Activated CD8-positive, alpha-beta T cell treated with anti-CD3 and anti-CD28 coated beads, Interleukin-2, amount 10 ng/mL, durations not matched to agents 7 days and 5 days (primary cell): ENCODE data around the gene INPP4A. TPM values are rescaled to one million over a fixed set of nuclear protein-coding genes. Genes with fewer than 3 reads are reported as not detected.

Experiments used
- ATAC-seq: fragments of 150-1000 bp; cut with Tn5 transposase; one replicate; pipeline ENCODE4 v1.10.0; 2021; ENCODE audit warnings: moderate library complexity
- CTCF ChIA-PET: fragments of 350-600 bp; sonication (Branson Sonifier 250); formaldehyde crosslinking; loops from one replicate; lab custom pipeline; 2021; ENCODE audit warnings: antibody characterized with exemption; lab: Charles Lee
- POLR2A ChIA-PET: fragments of 350-600 bp; sonication (Branson Sonifier 250); formaldehyde crosslinking; loops from one replicate; lab custom pipeline; 2021; ENCODE audit warnings: antibody characterized with exemption; lab: Charles Lee
- DNase-seq: peaks from one replicate; pipeline ENCODE4 v3.0.0-alpha.2; 2020
- H3K27ac Mint-ChIP-seq: one replicate; pipeline ENCODE4 v1.8.0; 2021; ENCODE audit warnings: mild to moderate bottlenecking, mixed read lengths
- H3K27me3 Mint-ChIP-seq: one replicate; pipeline ENCODE4 v1.8.0; 2021; ENCODE audit warnings: low read depth, mixed read lengths
- H3K36me3 Mint-ChIP-seq: one replicate; pipeline ENCODE4 v1.8.0; 2021; ENCODE audit warnings: low read depth, mixed read lengths
- H3K4me1 Mint-ChIP-seq: one replicate; pipeline ENCODE4 v1.8.0; 2021; ENCODE audit warnings: low read depth, mixed read lengths
- H3K4me3 Mint-ChIP-seq: one replicate; pipeline ENCODE4 v1.8.0; 2021; ENCODE audit warnings: mild to moderate bottlenecking, mixed read lengths
- H3K9me3 Mint-ChIP-seq: one replicate; pipeline ENCODE4 v1.8.0; 2022; ENCODE audit warnings: mixed read lengths; ENCODE audit not compliant: insufficient read depth
- total RNA-seq, 2 experiments: library from RNA; stranded (reverse); gene quantifications; one replicate each; pipeline ENCODE4 v1.2.3, GENCODE V29; 2021

Gene INPP4A
- total RNA-seq, 2 experiments from 2014 or later = 152 to 157 TPM

- CTCF ChIA-PET = no interaction called here
- ATAC-seq = no peak
- POLR2A ChIA-PET = no interaction called here
- no peak for DNase-seq
- H3K27ac Mint-ChIP-seq = no peak overlapping the region
- H3K36me3 Mint-ChIP-seq = peaks cover 81% of the 10 kb centered on the region
- no peak overlapping the region for H3K4me3 Mint-ChIP-seq
- H3K27me3 Mint-ChIP-seq = no peaks in the 10 kb centered on the region
- H3K4me1 Mint-ChIP-seq = peaks cover 63% of the 10 kb centered on the region
- H3K9me3 Mint-ChIP-seq = no peaks in the 10 kb centered on the region
These were observed 101.5 kb downstream of the INPP4A start for GRCh38 chr2:98546186-98546585.

DNA sequence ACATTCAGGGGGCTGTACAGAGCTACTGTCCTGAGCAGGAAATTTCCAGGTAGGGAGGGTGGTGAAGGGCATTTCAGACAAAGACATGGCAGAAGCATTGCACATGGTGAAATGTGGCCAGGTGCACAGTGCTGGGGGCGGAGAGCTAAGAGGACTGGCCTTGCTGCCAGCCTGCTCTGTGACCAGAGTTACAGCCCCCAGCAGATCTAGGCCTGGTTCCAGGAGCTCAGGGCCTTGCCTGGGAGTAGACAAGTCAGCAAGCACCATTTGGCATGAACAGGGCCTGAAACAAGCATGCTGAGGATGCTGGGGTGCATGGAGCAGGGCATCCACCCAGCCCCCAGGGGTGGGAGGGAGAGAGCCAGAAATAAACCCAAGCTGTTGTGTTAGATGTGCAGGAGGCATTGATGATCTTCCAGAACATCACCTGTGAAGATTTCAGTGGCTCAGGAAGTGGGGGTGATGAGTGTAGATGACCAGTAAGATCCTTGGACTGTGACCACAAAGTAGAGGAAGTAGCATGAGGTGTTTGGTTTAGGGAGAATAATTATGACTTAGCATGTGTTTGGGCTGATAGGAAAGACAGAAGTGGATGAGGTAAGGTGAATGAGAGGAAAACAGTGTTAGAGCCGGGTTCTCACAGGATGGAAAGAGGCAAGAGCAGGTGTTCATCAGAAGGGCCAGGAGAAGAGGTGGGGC is 102.6 kb downstream of the INPP4A start:
- Mint-ChIP-seq H3K4me1 (peaks cover 70% of the 10 kb centered on the region), H3K4me3 (no peak overlapping the region), H3K27me3 (no peaks in the 10 kb centered on the region), H3K27ac (peak overlapping the region; percentile 40), H3K36me3 (peaks cover 85% of the 10 kb centered on the region), H3K9me3 (no peaks in the 10 kb centered on the region)
- DNase-seq (no peak), ATAC-seq (peak; percentile 13)
- ChIA-PET CTCF (no interaction called here), POLR2A (no interaction called here)

DNA sequence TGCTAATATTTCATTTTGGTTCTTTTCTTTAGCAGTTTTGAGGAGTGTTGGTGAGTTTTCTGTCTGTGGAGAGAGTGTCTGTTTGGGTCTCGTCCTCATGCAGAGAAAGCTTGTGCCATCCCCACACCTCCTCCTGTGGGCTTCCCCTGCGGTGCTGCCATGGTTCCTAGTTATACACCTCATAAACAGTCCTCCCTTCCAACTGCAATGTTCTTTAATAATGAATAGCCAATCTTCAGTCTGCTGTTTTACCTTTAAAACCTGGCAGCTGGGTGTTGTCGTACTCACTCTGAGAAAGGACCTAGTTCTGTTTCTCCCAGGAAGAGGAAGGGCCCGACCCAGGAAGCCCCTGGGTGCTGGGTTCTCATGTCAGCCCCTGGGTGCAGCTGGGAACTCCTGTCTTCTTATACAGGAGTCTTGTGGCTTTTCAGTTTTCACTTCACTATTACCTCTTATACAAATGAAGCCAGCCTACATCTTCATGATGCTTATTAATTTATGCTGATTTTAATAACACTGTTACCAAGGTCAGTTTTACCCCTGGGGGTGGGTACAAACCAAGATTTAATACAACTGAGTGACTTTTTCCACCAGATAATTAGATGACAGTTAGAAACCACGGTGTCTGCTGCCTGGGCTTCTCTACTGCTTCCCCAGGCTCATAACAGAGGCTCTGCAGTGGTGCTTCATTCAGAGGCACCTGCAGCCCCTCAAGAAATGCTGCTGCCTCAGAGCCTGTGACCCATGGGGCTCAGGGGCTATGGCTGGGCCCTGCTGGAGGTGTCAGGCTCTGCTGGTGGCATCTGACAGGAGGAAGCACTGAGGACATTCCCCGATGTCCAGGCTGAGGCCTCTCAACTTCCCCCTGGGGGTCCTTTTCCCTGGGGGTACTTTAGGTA is 104.5 kb downstream of the INPP4A start:
- Mint-ChIP-seq H3K4me3 (no peak overlapping the region), H3K27me3 (no peaks in the 10 kb centered on the region), H3K27ac (peak overlapping the region; percentile 8), H3K4me1 (peaks cover 88% of the 10 kb centered on the region), H3K36me3 (peaks cover 89% of the 10 kb centered on the region), H3K9me3 (no peaks in the 10 kb centered on the region)
- no peak for DNase-seq
- ChIA-PET CTCF (interaction anchor here (0.6 to 1.4 kb wide), 2 partner anchors 19 to 274 kb away, joined by 3 to 4 read pairs; no protein-coding TSS in a partner anchor), POLR2A (interaction anchor here (0.6 to 1.1 kb wide), 2 partner anchors 9 to 141 kb away, joined by 4 read pairs; no protein-coding TSS in a partner anchor)
- ATAC-seq = no peak

GRCh38 chr2:98550165-98550564 is 105.5 kb downstream of the INPP4A start:
- Mint-ChIP-seq H3K9me3 (no peaks in the 10 kb centered on the region), H3K4me3 (no peak overlapping the region), H3K4me1 (peaks cover 96% of the 10 kb centered on the region), H3K36me3 (peaks cover 88% of the 10 kb centered on the region), H3K27ac (peak overlapping the region; percentile 79), H3K27me3 (no peaks in the 10 kb centered on the region)
- CTCF ChIA-PET = no interaction called here
- ATAC-seq (no peak), DNase-seq (no peak)
- POLR2A ChIA-PET = no interaction called here

GRCh38 chr2:98551316-98551715 is 106.7 kb downstream of the INPP4A start:
- peaks cover 98% of the 10 kb centered on the region for H3K4me1 Mint-ChIP-seq
- H3K4me3 Mint-ChIP-seq = peak overlapping the region; percentile 23
- POLR2A ChIA-PET = interaction anchor here (1.0 kb wide), 1 partner anchor 141 kb away, joined by 4 read pairs; no protein-coding TSS in a partner anchor
- H3K36me3 Mint-ChIP-seq = peaks cover 88% of the 10 kb centered on the region
- H3K9me3 Mint-ChIP-seq = no peaks in the 10 kb centered on the region
- peak; percentile 56 for ATAC-seq
- DNase-seq = peak; percentile 61
- CTCF ChIA-PET = interaction anchor here (1.0 to 2.0 kb wide), 6 partner anchors 9 to 105 kb away, joined by 3 to 5 read pairs (median 4); no protein-coding TSS in a partner anchor
- no peaks in the 10 kb centered on the region for H3K27me3 Mint-ChIP-seq
- H3K27ac Mint-ChIP-seq = peak overlapping the region; percentile 79

DNA sequence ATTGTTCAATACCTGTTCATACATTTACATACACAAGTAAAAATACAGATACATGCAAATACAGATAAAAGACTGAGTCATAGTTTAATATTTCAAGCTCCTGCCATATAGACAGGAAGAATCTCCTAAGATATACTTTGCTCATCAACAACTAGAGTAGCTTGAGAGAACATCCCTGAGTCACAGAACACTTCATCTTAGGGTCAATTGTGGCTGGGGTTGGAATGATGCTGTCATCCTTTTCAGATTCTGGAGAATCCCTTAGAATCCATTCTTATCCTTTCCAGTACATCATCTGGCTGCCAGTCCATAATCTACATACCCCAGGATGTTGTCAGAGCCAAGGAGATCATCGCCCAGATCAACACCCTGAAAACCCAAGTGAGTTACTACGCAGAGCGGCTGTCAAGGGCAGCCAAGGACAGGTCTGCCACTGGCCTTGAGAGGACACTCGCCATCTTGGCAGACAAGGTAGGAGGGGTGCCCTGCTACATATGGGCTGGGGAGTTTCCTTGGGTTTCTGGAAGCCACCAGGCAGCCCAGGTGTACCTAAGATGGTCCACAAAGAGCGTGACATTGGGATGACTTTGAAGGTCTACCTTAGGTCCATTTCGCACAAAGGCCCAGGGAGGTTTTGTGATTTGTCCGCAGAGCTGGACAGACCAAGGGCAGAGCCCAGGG is 108.0 kb downstream of the INPP4A start:
- Mint-ChIP-seq H3K27me3 (no peaks in the 10 kb centered on the region), H3K4me3 (no peak overlapping the region), H3K9me3 (no peaks in the 10 kb centered on the region), H3K36me3 (peaks cover 85% of the 10 kb centered on the region), H3K4me1 (peaks cover 96% of the 10 kb centered on the region), H3K27ac (peak overlapping the region; percentile 32)
- ATAC-seq = no peak
- ChIA-PET CTCF (interaction anchor here (2.0 kb wide), 1 partner anchor 10 kb away, joined by 4 read pairs; no protein-coding TSS in a partner anchor), POLR2A (interaction anchor here (0.6 kb wide), 1 partner anchor 123 kb away, joined by 8 read pairs; no protein-coding TSS in a partner anchor)
- DNase-seq = no peak

DNA sequence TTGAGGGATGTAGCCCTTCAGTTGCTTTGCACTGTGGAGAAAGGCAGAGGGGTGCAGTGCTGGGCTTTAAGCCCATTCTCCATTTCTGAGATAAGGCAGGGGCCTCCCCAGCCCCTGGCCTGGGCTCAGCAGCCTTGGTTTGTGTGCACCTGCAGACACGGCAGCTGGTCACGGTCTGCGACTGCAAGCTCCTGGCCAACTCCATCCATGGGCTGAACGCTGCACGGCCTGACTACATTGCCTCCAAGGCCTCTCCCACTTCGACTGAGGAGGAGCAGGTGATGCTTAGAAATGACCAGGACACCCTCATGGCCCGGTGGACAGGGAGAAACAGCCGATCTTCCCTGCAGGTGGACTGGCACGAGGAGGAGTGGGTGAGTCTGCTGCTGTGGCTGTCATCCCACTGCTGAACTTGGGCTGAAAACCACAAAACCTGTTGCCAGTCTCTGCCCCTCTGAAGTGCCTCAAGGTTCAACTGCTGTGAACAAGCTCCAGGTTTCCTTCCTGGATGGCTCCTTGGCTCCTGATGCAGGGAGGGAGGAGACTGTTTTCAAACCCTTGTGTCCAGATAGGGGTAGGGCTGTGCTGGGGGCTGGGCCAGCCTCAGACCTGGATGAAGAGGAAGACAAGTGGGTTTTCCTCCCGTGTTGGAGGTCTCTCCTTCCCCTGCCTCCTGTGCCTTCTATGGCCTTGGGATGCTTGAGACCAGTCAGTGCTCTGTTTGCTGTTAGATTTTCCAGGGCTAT is 109.6 kb downstream of the INPP4A start:
- no peak for ATAC-seq
- no peaks in the 10 kb centered on the region for H3K27me3 Mint-ChIP-seq
- POLR2A ChIA-PET = no interaction called here
- H3K4me1 Mint-ChIP-seq = peaks cover 97% of the 10 kb centered on the region
- H3K36me3 Mint-ChIP-seq = peaks cover 87% of the 10 kb centered on the region
- H3K4me3 Mint-ChIP-seq = no peak overlapping the region
- H3K9me3 Mint-ChIP-seq = no peaks in the 10 kb centered on the region
- no peak for DNase-seq
- H3K27ac Mint-ChIP-seq = no peak overlapping the region
- CTCF ChIA-PET = no interaction called here

- Mint-ChIP-seq H3K27ac (peak overlapping the region; percentile 48), H3K36me3 (peaks cover 95% of the 10 kb centered on the region), H3K9me3 (no peaks in the 10 kb centered on the region), H3K27me3 (no peaks in the 10 kb centered on the region), H3K4me3 (no peak overlapping the region), H3K4me1 (peaks cover 97% of the 10 kb centered on the region)
- ChIA-PET CTCF (interaction anchor here (2.0 kb wide), 1 partner anchor 143 kb away, joined by 8 read pairs; no protein-coding TSS in a partner anchor), POLR2A (no interaction called here)
- no peak for ATAC-seq
- no peak for DNase-seq
These were observed 111.0 kb downstream of the INPP4A start for GRCh38 chr2:98555696-98556095.

- DNase-seq = no peak
- no peak overlapping the region for H3K4me3 Mint-ChIP-seq
- H3K36me3 Mint-ChIP-seq = peaks cover 96% of the 10 kb centered on the region
- ChIA-PET CTCF (interaction anchor here (1.2 to 5.5 kb wide), 5 partner anchors 13 to 144 kb away, joined by 3 to 43 read pairs (median 8); no protein-coding TSS in a partner anchor), POLR2A (interaction anchor here (0.6 kb wide), 1 partner anchor 14 kb away, joined by 3 read pairs; no protein-coding TSS in a partner anchor)
- H3K27me3 Mint-ChIP-seq = no peaks in the 10 kb centered on the region
- H3K9me3 Mint-ChIP-seq = no peaks in the 10 kb centered on the region
- peaks cover 97% of the 10 kb centered on the region for H3K4me1 Mint-ChIP-seq
- H3K27ac Mint-ChIP-seq = peak overlapping the region; percentile 48
- no peak for ATAC-seq
These were observed 111.8 kb downstream of the INPP4A start for GRCh38 chr2:98556344-98557033.

DNA sequence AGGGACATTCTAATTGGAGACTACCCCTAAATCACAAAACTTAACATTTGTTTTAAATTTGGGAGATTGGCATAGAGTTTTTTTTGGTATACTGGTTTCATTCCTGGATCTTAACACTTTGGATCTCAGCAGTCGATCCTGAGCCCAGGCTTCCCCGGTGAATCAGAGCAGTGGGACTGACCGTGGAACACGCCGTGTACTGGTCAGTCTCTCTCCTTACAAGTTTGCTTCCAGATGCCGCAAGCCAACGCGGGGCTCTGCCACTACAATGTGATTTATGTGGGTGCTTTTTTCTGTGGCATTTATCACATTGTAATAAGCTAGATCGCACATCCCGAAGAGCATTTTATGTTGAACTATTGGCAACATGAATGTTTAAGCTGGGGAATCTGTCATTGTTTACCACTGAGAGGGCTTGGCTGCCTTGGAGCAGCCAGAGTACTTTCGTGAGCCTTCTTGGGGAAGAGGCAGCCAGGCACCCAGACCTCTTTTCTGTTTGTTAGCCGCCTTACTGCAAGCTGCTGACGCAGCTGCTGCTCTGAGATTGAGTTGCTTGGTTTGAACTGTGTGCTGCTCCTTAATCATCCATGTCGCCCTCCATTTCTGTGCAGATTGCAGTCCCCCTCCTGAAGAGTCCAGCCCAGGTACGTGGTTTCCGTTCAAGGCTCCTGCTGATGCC is 114.3 kb downstream of the INPP4A start:
- H3K4me3 Mint-ChIP-seq = peak overlapping the region; percentile 35
- ChIA-PET POLR2A (no interaction called here), CTCF (interaction anchor here (0.8 to 5.5 kb wide), 13 partner anchors 10 to 597 kb away, joined by 3 to 43 read pairs (median 3); no protein-coding TSS in a partner anchor)
- H3K4me1 Mint-ChIP-seq = peaks cover 81% of the 10 kb centered on the region
- H3K27me3 Mint-ChIP-seq = no peaks in the 10 kb centered on the region
- H3K9me3 Mint-ChIP-seq = no peaks in the 10 kb centered on the region
- no peak for ATAC-seq
- no peak for DNase-seq
- peak overlapping the region; percentile 71 for H3K27ac Mint-ChIP-seq
- H3K36me3 Mint-ChIP-seq = peaks cover 85% of the 10 kb centered on the region
